ENCODE results near the gene RTP3.
"Not testable (repeated sequence)": the region's sequence is repeated elsewhere in the genome, so short reads cannot be mapped to it uniquely, and the experiment has no call there.

Gene RTP3

DNA sequence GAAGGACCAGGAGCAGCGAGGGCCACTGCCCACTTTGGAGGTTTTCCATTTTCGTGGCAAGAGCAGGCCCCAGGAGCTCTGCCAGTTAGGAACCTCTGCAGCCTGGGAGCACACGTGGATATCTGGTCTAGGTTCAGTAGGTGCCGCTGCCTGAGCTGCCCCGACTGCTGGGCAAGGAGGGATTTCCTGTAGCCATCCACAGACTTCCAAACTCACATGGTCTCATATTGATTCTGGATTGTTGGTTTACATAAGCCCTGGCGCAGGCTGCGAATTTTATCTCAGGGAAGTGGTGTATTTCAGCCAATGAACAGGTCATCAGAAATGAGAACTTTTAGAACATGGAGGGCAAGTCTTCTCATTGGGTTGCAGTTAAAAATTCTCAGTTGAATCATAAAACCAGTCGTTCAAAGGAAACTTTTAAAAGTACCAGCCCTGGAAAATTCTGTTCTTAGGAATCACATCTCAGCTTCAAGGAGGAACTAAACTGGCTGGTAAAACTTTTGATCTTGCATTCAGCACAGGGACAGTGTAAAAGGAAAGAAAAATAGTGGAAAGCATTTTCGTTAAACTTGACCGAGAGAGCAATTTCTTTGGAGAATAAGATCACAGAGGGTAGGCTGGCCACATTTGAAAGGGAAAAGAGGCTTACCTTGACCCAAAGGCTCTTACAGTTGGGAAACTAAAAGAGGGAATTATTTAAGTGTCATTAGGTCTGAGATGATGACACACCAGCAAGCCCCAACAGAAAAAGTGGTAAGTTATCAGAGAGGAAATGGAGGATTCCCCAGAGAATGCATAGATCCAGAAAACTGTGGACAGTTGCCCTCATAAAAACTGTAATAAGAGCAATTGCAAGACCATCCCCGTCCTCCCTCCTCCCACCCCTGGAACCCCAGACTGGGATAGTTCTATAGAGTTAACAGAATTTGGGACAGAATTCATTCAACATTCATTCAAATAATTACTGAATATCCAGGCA is 6.4 kb upstream of the RTP3 start:
- no peak for DNase-seq (ENCODE audit: low read depth in 2 of 2)

DNA sequence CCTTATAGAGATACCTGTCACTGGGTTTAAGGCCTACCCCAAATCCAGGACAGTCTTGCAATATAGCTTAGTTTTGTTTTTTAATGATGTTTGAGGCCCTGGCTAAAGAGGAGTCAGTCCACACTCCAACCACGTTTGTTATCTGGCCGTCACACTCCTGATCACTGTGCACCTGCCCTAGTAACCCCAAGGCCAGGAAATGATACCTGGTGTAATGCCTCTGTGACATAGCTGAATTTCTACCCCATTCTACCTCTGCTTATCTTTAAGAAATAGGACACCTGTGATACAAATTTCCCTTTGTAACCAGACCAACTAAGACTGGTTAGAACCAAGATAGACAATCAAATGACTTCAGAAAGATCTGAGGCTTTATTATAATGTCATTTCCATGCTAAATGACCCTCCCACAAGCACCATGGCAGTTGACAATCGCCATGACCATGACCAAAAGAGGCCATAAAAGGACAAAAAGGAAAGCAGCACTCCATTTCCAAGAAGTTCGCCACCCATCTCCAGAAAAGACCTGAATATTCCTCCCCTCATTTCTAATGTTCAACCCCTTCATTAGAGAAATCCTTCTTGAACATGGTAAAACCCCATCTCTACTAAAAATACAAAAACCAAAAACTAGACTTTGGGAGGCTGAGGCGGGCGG is 4.8 kb upstream of the RTP3 start:
- no peak for DNase-seq (ENCODE audit: low read depth in 2 of 2)

DNA sequence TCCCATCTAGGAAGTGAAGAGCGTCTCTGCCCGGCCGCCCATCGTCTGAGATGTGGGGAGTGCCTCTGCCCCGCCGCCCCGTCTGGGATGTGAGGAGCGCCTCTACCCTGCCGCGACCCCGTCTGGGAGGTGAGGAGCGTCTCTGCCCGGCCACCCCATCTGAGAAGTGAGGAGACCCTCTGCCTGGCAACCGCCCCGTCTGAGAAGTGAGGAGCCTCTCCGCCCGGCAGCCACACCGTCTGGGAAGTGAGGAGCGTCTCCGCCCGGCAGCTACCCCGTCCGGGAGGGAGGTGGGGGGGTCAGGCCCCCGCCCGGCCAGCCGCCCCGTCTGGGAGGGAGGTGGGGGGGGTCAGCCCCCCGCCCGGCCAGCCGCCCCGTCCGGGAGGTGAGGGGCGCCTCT is 3.3 kb upstream of the RTP3 start:
- not testable (repeated sequence) for DNase-seq (ENCODE audit: low read depth in 2 of 2)

DNA sequence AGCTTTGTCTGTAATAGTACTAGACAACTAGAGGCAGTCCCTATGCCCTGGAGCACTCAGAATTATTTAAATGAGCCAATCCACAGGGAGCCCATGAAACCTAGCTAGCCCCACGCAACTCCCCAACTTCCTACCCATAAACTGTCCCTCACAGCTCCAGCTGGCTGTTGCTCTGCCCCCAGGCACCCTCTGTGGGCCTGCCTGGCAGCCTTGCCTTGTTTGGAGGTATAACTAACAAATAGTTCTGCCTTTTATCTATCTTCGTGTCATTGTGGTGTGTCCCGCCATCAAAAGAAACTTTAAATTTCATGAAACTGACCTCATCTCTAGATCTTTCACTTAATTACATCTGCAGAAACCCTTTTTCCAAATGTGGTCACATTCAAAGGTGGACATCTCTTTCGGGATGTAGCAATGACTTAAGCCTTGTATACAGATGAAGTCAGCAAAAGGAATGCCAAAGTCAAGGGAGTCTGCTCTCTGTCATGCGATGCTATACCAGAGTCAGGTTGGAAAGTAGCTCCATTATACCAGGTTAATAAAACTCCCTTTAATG is 1.8 kb upstream of the RTP3 start:
- DNase-seq (ENCODE audit: low read depth in 2 of 2), result no peak

DNA sequence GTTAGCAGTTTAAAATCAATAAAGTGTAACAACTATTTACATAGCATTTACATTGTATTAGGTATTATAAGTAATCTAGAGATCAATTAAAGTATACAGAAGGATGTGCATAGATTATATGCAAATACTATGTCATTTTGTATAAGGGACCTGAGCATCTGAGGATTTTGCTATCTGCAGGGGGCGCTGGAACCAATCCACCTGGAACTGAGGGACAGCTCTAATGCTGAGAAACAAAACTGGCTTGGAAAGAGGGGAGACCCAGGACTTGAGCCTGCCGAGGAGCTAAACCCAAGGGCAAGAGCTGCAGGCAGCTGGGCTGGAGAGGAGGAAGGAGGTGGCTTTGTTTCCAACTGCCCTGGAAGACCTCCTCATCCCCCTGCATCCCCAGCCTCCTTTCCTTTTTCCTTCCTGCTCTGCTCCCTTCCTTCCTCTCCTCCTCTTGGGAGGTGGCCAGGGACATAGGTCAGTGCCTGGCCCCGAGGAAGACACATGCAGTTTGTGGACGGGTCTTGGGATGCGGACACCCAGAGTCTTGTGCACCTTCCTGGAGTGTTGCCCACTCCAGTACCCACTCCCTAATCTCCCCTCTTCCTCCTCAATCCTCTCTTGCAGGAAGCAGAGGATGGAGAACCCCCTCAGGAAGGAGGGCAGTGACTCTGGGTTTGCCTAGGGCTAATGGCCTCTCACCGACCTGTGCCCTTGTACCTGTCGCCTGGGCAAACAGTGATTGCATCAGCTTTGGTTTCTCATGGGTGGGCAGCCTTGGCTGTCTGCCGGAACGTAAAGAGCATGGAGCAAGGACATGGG is 825 bp upstream of the RTP3 start:
- peak in 1 of 2 donors; percentile 15 for DNase-seq (ENCODE audit: low read depth in 2 of 2)

DNA sequence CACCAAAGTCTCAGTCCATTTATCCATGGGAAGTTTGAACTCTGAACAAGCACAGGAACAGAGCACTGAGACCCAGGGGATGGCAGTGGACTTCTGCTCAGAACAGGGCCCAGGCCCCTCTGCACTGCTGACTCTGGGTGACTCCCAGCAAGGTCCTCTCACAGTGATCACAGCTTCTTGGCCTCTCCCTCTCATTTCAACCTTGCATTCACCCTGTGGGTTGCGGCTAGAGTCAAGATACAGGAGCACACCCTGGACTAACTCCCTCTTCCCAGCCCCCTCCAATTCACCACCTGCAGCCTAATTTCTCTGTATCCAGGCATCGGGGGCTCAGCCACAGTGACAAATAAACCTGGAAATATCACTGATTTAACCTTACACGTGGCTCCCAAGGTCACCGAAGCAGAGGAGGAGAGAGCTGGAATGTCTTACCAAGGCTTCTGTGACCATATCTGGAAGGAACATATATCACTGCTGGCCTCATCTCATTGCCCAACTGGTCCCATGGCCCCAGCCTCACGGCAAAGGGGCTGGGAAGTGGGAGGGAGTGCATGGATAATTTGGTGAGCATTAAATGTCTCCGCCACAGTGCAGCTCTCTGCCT is 1.2 kb downstream of the RTP3 start:
- DNase-seq (ENCODE audit: low read depth in 2 of 2), result no peak

DNA sequence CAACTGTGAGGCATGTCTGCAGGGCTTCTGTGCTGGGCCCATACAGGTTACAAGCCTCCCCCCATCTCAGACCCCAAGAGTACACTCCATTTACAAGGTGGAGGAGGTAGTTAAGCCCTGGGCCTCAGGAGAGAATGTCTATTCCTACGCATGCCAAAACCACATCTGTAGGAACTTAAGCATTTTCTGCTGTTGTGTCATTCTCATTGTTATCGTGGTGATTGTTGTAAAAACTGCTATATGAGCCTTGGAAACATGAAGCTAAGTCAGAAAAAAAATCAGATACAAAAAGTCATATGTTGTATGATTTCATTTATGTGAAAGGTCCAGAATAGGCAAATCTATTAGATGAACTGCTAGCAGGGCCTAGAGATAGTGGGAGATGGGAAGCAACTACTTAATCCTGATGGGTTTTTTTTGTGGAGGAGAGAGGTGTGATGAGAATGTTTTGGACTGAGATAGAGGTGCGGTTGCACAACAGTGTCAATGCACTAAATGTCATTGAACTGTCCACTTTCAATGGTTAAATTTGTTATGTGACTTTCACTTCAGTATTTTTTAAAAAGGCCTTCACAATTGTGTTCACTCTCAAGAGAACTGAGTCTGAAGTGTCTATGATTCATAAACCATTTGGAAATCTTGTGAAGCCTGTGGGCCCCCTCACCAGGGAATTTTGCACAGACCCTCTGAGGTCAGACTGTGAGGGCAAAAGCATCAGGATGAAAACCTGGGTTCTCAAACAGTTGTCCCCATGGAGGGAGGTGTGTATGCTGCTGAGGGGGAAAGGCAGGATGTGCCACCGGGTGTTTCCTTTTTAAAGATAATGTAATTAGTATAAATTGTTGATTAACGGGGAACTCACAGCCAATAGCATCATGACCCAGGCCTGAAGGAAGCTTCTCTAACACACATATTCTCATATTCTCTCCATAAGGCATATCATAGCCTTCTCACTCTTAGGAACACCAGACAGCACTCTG is 3.2 kb downstream of the RTP3 start:
- no peak for DNase-seq (ENCODE audit: low read depth in 2 of 2)

DNA sequence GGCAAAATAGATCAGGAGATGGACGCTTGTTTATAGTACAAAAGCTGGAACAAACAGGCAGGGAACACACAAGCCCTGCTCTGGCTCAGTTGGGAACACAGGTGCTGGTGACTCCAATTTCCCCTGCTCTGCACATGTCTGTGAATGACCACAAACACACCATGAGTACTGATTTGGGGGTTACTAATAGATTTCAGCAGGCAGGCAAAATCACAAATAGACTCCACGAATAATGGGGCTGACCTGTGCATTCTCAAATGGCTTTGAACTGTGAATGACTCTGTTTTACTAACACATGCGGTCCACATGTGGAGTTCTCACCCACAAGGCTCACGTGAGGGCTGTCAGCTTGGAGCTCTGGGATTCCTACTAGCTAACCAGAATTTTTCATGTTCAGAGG is 3.9 kb downstream of the RTP3 start:
- no peak for DNase-seq (ENCODE audit: low read depth in 2 of 2)

DNA sequence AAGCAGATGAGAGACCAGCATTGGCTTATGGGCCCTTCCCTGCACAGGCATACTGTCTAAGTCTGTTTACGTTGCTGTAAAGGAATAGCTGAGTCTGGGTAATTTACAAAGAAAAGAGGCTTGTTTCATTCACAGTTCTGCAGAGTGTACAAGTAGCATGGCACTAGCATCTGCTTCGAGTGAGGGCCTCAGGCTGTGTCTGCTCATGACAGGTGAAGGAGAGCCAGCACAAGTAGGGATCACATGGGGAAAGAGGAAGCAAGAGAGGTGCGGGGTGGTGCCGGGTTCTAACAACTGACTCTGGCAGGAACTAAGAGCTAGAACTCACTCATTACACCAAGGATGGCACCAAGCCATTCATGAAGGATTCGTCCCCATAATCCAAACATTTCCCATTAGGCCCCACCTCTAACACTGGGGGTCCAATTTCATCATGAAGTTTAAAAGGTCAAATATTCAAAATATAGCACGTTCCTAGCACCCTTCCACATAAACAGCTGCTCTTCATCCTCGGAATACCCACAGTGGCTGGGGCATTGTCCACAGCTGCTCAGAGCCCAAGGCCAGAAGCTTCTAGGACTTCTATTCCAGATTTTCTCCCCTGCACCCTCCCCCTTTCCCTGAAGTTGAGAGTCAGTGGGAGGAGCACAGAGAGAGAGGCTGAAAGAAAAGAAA is 5.6 kb downstream of the RTP3 start:
- DNase-seq (ENCODE audit: low read depth in 2 of 2), result no peak

DNA sequence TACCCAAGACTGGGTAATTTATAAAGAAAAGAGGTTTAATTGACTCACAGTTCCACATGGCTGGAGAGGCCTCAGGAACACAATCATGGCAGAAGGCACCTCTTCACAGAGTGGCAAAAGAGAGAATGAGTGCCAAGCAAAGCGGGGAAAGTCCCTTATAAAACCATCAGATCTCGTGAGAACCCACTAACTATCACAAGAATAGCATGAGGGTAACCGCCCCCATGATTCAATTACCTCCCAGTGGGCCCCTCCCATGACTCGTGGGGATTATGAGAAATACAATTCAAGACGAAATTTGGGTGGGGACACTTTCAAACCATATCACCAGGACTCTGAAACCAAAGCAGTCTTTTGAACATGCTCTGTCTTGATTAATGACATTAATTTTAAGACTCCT is 7.0 kb downstream of the RTP3 start:
- DNase-seq (ENCODE audit: low read depth in 2 of 2), result peak in 1 of 2 donors; percentile 9

DNA sequence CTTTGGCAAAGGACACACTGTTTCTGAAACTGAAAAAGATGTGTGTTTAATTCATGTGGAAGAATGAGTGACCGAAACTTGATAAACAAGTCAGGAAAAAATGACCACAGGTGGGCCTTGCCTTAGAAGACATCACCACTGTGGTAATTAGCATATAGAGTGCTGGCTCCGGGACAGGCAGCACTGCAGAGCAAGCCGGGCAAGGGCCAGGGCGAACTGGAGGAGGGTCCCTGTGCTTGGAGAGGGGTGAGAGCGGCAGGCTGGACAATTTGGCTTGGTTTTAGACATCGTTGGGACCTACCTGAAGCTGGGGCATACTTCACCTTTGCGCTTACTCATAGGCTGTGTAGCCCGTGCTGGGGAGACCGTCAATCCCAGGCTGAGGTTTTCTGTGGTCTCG is 8.2 kb downstream of the RTP3 start:
- no peak for DNase-seq (ENCODE audit: low read depth in 2 of 2)

DNA sequence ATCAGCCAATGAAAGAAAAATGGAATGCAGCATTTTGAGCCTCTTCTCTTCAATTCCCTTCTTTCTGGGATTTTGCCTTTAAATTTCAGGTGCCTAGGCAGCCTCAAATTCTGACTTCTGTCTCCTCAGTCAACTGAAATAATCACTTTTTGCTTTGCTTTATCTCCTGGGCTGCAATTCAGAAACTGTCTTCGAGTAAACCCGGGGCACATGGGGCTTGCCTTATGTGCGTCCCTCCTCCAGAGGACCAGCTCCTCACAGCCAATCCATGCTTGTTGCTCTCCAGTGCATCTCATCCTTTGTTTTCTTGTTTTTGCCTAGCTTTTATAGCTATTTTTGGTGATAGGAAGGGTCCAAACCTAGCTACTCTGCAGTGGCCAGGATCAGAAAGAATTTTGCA is 8.8 kb downstream of the RTP3 start:
- DNase-seq (ENCODE audit: low read depth in 2 of 2), result no peak

DNA sequence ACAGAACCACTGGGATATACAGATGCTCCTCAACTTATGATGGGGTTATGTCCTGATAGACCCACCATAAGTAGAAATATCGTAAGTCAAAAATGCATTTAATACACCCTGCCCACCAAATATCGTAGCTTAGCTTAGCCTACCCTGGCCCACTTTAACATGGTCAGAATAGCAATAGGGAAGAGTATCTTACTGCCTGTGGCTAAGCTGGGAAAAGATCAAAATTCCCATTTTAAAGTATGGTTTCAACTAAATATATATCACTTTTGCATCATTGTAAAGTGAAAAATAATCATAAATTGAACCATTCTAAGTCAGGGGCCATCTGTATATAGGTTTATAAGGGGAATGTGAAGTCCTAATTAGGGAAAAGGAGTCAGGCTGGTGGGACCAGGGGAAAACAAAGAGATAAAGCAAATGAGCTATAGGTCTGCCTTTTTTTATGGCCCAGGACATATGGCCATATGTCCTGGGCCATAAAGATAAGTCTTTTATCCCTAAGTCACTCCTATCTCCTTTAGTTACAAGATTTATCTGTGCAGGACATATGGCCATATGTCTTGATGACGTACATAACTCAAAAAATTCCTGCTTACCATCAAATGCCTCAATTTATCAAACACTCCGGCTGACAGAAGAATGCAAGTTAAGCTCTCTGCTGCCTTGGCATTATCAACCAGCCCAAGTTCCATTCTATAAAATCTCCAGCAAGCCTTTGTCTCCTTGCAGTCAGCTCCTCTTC is 11.2 kb downstream of the RTP3 start:
- DNase-seq (ENCODE audit: low read depth in 2 of 2), result no peak

DNA sequence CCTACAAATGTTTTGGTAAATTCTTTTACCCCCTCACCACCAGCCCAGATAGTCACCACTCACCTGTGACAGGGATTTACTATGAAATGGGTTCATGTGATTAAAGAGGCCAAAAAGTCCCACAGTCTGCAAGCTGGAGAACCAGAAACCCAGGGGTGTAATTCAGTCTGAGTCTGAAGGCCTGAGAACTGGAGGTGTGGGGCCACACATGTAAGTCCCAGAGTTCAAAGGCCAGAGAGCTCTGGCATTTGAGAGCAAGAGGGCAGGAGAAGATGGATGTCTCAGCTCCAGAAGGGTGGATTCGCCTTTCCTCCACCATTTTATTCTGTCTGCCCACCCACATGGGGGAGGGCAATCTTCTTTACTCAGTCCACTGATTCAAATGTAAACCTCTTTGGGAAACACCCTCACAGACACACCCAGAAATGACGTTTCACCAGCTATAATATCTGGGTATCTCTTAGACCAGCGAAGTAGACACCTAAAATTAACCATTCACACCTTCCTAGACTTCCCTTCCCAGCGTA is 11.9 kb downstream of the RTP3 start:
- no peak for DNase-seq (ENCODE audit: low read depth in 2 of 2)

DNA sequence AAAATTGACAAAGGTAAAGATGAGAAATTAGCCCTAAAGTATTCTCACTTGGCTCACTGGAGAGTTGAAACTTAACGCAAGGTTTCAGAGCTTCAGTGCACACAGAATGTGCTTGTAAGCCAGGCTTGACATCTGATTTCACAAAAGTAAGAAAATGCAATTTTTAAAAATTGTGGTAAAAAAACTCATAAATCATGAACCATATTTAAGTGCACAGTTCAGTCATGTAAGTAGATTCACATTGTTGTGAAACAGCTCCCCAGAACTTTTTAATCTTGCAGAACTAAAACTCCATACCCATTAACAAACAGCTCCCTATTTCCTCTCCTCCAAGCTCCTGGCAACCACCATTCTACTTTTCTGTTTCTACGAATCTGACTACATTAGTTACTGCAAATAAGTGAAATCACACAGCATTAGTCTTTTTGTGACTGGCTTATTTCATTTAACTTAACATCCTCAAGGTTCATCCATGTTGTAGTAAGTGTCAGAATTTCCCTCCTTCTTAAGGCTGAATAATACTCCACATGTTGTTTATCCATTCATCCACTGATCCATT is 14.5 kb downstream of the RTP3 start:
- DNase-seq (ENCODE audit: low read depth in 2 of 2), result no peak

DNA sequence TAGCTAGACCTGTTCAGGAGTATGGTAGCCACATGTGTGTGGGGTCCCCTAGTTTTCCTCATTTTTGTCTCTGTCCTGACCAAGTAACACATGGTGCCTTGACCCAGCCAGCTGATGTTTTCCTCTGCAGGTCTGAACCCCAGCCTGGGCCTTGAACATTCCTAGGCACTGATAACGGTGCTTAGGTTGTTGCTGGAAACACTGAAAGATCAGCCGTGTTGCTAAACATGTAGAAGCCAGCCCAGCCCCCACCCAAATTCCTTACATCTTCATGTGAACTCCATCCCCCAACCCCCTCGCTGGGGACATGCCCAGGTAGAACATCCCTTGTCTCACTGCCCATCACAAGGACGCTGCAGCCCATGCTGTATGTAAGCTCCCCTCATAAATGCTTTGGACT is 18.7 kb downstream of the RTP3 start:
- no peak for DNase-seq (ENCODE audit: low read depth in 2 of 2)

DNA sequence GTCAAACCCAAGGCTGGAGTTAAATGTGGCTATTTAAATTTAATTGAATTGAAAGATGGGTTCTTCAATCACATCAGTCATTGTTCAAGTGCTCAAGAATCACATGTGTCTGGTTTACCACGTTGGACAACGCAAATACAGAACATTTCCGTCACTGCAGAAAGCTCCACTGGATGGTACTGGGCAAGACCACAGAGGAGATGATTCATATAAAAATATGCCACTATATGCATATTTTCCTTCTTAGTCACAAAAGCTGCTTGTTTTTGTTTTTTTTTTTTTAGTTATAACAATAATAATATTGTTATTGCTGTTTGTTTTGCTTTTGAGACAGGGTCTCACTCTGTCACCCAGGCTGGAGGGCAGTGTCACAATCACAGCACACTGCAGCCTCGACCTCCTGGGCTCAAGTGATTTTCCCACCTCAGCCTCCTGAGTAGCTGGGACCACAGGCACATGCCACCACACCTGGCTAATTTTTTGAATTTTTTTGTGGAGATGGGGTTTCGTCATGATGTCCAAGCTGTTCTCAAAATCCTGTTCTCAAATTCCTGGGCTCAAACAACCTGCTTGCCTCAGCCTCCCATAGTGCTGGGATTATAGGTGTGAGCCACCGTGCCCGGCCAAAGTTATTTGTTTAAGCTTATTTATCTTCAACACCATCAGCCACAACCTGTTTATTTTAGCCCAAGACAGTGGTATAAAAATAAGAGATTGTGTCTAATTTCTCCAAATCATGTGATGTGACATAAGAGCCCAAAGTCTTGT is 19.4 kb downstream of the RTP3 start:
- DNase-seq (ENCODE audit: low read depth in 2 of 2), result no peak

DNA sequence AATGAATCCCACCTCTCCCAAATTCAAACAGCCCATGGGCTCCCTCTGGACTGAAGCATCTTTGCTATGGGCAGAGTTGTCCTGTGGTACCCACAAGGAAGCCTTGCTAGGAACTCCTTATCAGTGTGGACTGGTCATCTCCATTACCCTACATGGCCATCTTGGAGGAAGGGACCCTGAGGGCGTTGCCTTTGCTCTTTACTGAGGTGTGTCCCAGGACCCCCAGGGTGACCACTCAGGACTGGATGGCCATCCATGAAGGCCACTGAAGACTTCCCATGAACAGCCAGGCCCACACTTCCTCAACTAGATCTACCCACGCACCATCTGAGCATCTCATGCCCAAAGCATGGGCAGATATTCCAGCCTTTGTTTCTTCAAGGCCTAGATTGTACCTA is 20.0 kb downstream of the RTP3 start:
- DNase-seq (ENCODE audit: low read depth in 2 of 2), result no peak

All from stimulated activated CD4-positive, alpha-beta T cell treated with anti-CD3 and anti-CD28 coated beads, Interleukin-4, amount 100 ng/mL, for 48 hours (primary cell).